RWPE2 (cell line): ENCODE results near the gene SYNM.
A peak's percentile ranks its signal among the peaks of the same experiment; 100 is the strongest.

ENCODE experiments used
- ATAC-seq: fragments of 200-7000 bp; cut with Tn5 transposase; 3 replicates; pipeline ENCODE4 v1.9.1; 2021; ENCODE audit warnings: low read depth
- DNase-seq: peaks from one replicate; pipeline ENCODE4 v3.0.0-alpha.2; 2020; ENCODE audit warnings: low spot score
- H3K27ac ChIP-seq: fragments of 450-650 bp; 2 replicates; pipeline ENCODE4 v1.5.1; 2017; ENCODE audit warnings: mild to moderate bottlenecking; ENCODE audit not compliant: poor library complexity, severe bottlenecking
- H3K27me3 ChIP-seq: fragments of 250-450 bp; sonication (Bioruptor Pico); 2 replicates; pipeline ENCODE4 v1.5.1; 2021; ENCODE audit warnings: mild to moderate bottlenecking, moderate library complexity; ENCODE audit not compliant: insufficient read depth, poor library complexity, severe bottlenecking
- H3K36me3 ChIP-seq: fragments of 250-450 bp; sonication (Bioruptor Pico); 2 replicates; pipeline ENCODE4 v1.5.1; 2020; ENCODE audit warnings: low read depth, mild to moderate bottlenecking, moderate library complexity
- H3K4me1 ChIP-seq: fragments of 250-450 bp; sonication (Bioruptor Pico); 2 replicates; pipeline ENCODE4 v1.5.1; 2021; ENCODE audit warnings: mild to moderate bottlenecking, moderate library complexity; ENCODE audit not compliant: insufficient read depth, poor library complexity, severe bottlenecking
- H3K4me3 ChIP-seq: fragments of 250-450 bp; sonication (Bioruptor Pico); 2 replicates; pipeline ENCODE4 v1.5.1; 2021; ENCODE audit warnings: mild to moderate bottlenecking, moderate library complexity; ENCODE audit not compliant: severe bottlenecking
- H3K9me3 ChIP-seq: fragments of 250-450 bp; sonication (Bioruptor Pico); 2 replicates; pipeline ENCODE4 v1.5.1; 2021; ENCODE audit warnings: mild to moderate bottlenecking, moderate library complexity; ENCODE audit not compliant: severe bottlenecking
- CTCF ChIP-seq: fragments of 450-650 bp; IDR thresholded peaks from one replicate; pipeline ENCODE4 v1.5.1; 2017; ENCODE audit warnings: mild to moderate bottlenecking, moderate library complexity; ENCODE audit not compliant: poor library complexity, severe bottlenecking

Gene SYNM

GRCh38 chr15:99122831-99123712 lies 18.2 kb downstream of the SYNM start:
- Histone ChIP-seq H3K27ac (peak overlapping the region; percentile 74), H3K9me3 (no peaks in the 10 kb centered on the region), H3K4me1 (peaks cover 13% of the 10 kb centered on the region), H3K27me3 (no peaks in the 10 kb centered on the region), H3K36me3 (no peaks in the 10 kb centered on the region), H3K4me3 (no peak overlapping the region)
- TF ChIP-seq CTCF: no peak
- no peak for ATAC-seq
- DNase-seq: no peak

DNA sequence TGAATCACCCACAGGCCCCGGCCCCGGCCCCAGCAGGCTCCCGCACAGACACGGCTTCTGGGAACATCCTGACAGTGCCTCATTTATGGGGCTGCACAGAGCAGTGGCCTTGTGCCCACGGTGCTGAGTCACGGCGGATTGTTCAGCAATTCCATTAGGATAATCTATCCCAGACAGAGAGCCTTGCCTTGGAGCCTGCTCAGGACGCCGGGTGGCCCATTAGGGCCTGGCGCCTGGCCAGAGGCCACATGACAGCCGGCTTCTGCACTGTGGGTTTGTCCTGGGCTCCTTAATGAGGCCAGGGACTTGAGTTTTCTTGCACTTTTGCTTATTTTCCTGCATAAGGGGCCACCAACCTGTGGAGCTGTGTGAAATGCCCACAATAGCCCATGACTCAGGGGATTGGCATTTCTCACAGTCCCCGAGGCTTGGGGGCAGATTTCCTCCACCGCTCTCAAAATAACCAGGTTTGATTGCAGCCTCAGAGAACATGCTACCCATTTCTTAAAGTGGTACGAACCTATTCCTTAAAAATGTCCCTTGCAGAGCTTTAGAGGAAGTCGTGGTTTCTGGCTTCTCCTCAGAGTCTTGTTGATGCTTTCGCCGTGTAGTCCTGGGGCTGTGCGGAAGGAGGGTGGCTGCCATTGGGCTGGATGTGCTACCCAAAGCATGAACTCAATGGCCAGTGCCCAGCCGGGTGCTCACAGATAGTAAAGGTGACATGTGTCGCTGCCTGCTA lies 19.0 kb downstream of the SYNM start:
- no peaks in the 10 kb centered on the region for H3K9me3 ChIP-seq
- no peaks in the 10 kb centered on the region for H3K36me3 ChIP-seq
- TF ChIP-seq CTCF: no peak
- no peak overlapping the region for H3K4me3 ChIP-seq
- ATAC-seq (peak; percentile 96), DNase-seq (peak; percentile 98)
- peaks cover 17% of the 10 kb centered on the region for H3K4me1 ChIP-seq
- H3K27me3 ChIP-seq: no peaks in the 10 kb centered on the region
- H3K27ac ChIP-seq: peak overlapping the region; percentile 74

GRCh38 chr15:99124641-99125040 lies 19.8 kb downstream of the SYNM start:
- ATAC-seq (no peak), DNase-seq (no peak)
- Histone ChIP-seq H3K36me3 (no peaks in the 10 kb centered on the region), H3K4me1 (peaks cover 20% of the 10 kb centered on the region), H3K9me3 (no peaks in the 10 kb centered on the region), H3K27me3 (no peaks in the 10 kb centered on the region), H3K27ac (peak overlapping the region; percentile 74), H3K4me3 (no peak overlapping the region)
- TF ChIP-seq CTCF: no peak

GRCh38 chr15:99125061-99125891 lies 20.4 kb downstream of the SYNM start:
- H3K9me3 ChIP-seq: no peaks in the 10 kb centered on the region
- TF ChIP-seq CTCF: no peak
- peak overlapping the region; percentile 74 for H3K27ac ChIP-seq
- H3K36me3 ChIP-seq: no peaks in the 10 kb centered on the region
- H3K4me3 ChIP-seq: no peak overlapping the region
- ATAC-seq: no peak
- peak; percentile 53 for DNase-seq
- H3K4me1 ChIP-seq: peaks cover 20% of the 10 kb centered on the region
- H3K27me3 ChIP-seq: no peaks in the 10 kb centered on the region
